ENCODE data around the gene ZBTB24. TPM values are rescaled to one million over a fixed set of nuclear protein-coding genes. Genes with fewer than 3 reads are reported as not detected.

The ZBTB24 gene
- total and polyA plus RNA-seq, 4 donors: 1.2 to 3.9 (median 2.2) TPM

- H3K9me3 ChIP-seq (ENCODE audit: control insufficient read depth in 4 of 4, low read length in 3 of 4): no peaks in the 10 kb centered on the region
- no peaks in the 10 kb centered on the region for H3K27me3 ChIP-seq (ENCODE audit: control insufficient read depth in 4 of 4, insufficient read depth in 4 of 4, low read length in 3 of 4)
- 97% methylated on average over 9 of the region's 9 CpGs for WGBS
- DNase-seq (ENCODE audit: low spot score): no peak
- H3K4me3 ChIP-seq (ENCODE audit: low read depth in 1 of 3, low read length in 3 of 3): no peak overlapping the region
- peaks cover 9 to 40% (median 31%) of the 10 kb centered on the region in 4 donors for H3K36me3 ChIP-seq (ENCODE audit: control insufficient read depth in 4 of 4, insufficient read depth in 3 of 4, low read depth in 1 of 4, low read length in 3 of 4)
- no peak for TF ChIP-seq REST (IDR thresholded peaks at IDR 0.05)
- TF ChIP-seq ZBTB33 (IDR thresholded peaks at IDR 0.05): no peak
- TF ChIP-seq NR2F2 (IDR thresholded peaks at IDR 0.05): no peak
- no peak for TF ChIP-seq SP1 (IDR thresholded peaks at IDR 0.05)
- no peak for TF ChIP-seq HNF4G (IDR thresholded peaks at IDR 0.05)
- TF ChIP-seq RXRA (IDR thresholded peaks at IDR 0.05): no peak
- TF ChIP-seq GABPA (IDR thresholded peaks at IDR 0.05 in 1 of 2, conservative IDR thresholded peaks at IDR 0.05 in 1 of 2): no peak
- TF ChIP-seq RAD21 (IDR thresholded peaks at IDR 0.05): no peak
- TF ChIP-seq CTCF (IDR thresholded peaks at IDR 0.05; ENCODE audit: low read depth, low read length, missing input control): no peak
- TF ChIP-seq HNF4A (conservative IDR thresholded peaks at IDR 0.05): no peak
- TF ChIP-seq MAX (IDR thresholded peaks at IDR 0.05): no peak
- no peak for TF ChIP-seq JUND (IDR thresholded peaks at IDR 0.05)
- no peak for TF ChIP-seq YY1 (IDR thresholded peaks at IDR 0.05)
- TF ChIP-seq, protein P1, sequence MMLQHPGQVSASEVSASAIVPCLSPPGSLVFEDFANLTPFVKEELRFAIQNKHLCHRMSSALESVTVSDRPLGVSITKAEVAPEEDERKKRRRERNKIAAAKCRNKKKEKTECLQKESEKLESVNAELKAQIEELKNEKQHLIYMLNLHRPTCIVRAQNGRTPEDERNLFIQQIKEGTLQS (IDR thresholded peaks at IDR 0.05): no peak
- H3K4me1 ChIP-seq (ENCODE audit: control insufficient read depth in 4 of 4, insufficient read depth in 4 of 4, low read length in 3 of 4): peaks cover 0 to 6% (median 3%) of the 10 kb centered on the region in 4 donors
- no peak overlapping the region for H3K27ac ChIP-seq (ENCODE audit: low read depth in 1 of 2, low read length in 2 of 2)
- H3K9ac ChIP-seq (ENCODE audit: low read depth in 1 of 2, low read length in 2 of 2): no peak overlapping the region
These were observed 10.7 kb downstream of the ZBTB24 start for GRCh38 chr6:109472132-109472995.
